Heart right ventricle (tissue), 16 donors: ENCODE results near the gene SLC35F3. TPM values are rescaled to one million over a fixed set of nuclear protein-coding genes. Genes with fewer than 3 reads are reported as not detected.

Source experiments
- ATAC-seq, 8 donors: fragments of 200-7000 bp; cut with Tn5 transposase; one replicate each; pipeline ENCODE4 v1.9.1; 2020; ENCODE audit warnings: mild to moderate bottlenecking in 8 of 8, moderate library complexity in 8 of 8, moderate number of reproducible peaks in 1 of 8
- DNase-seq, 2 donors: peaks; one replicate each; pipeline ENCODE4 v3.0.0-alpha.2; 2020
- H3K27ac ChIP-seq, 10 donors: fragments of 200-600 bp; sonication (generic) in 2 of 10; one replicate each; pipeline versions ENCODE4 v1.5.0 to v1.8.0; 2020 to 2022; ENCODE audit warnings: mild to moderate bottlenecking in 3 of 10
- H3K27me3 ChIP-seq, 7 donors: fragments of 200-600 bp; one replicate each; pipeline ENCODE4 v1.8.0; 2021 to 2022; ENCODE audit warnings: mild to moderate bottlenecking in 2 of 7
- H3K36me3 ChIP-seq, 9 donors: fragments of 200-600 bp; sonication (generic) in 1 of 9; one replicate each; pipeline versions ENCODE4 v1.5.0 to v1.8.0; 2020 to 2022; ENCODE audit warnings: mild to moderate bottlenecking in 2 of 9
- H3K4me1 ChIP-seq, 9 donors: fragments of 200-600 bp; sonication (generic) in 1 of 9; one replicate each; pipeline versions ENCODE4 v1.5.0 to v1.8.0; 2020 to 2022; ENCODE audit warnings: mild to moderate bottlenecking in 4 of 9
- H3K4me3 ChIP-seq, 10 donors: fragments of 200-600 bp; sonication (generic) in 2 of 10; one replicate each; pipeline versions ENCODE4 v1.5.0 to v1.8.0; 2020 to 2022; ENCODE audit warnings: mild to moderate bottlenecking in 7 of 10, moderate library complexity in 2 of 10
- H3K9me3 ChIP-seq, 11 donors: fragments of 200-600 bp in 10 of 11; sonication (generic) in 2 of 11; one replicate each; pipeline versions ENCODE4 v1.5.0 to v1.8.0; 2013 to 2022; ENCODE audit warnings: mild to moderate bottlenecking in 2 of 11, control low read depth in 1 of 11, moderate library complexity in 1 of 11
- WGBS, 2 donors: extraction: QIAGEN DNeasy Blood & Tissue Kit; methylation state at CpG; one replicate each; pipeline ENCODE4 v1.1.7; 2013; ENCODE audit warnings: inconsistent platforms in 1 of 2; 5-methylcytosine and 5-hydroxymethylcytosine counted together
- intact Hi-C, 10 donors: fragments of 100-400 bp; cut with DNase I; formaldehyde crosslinking; loops; one replicate each; pipeline versions ENCODE4 v1.11.1 to v1.14.2; 2022
- polyA plus RNA-seq, 2 donors: library from polyadenylated mRNA; stranded (reverse); fragments of 200-250 nt; gene quantifications; one replicate each; pipeline ENCODE4 v1.2.3, GENCODE V29; 2013
- total RNA-seq, 10 donors: library from RNA; stranded (reverse); fragmentation: NEBNext Ultra II Directional in 3 of 10; extraction: Animal tissue kit (Norgen Biotek cat#: 25700) in 3 of 10; gene quantifications; one replicate each; pipeline versions ENCODE4 v1.2.1 to v1.2.4, GENCODE V29; 2021 to 2023
- TF ChIP-seq, protein P1 (sequence below), 9 donors: fragments of 200-600 bp; sonication (generic) in 2 of 9; IDR thresholded peaks; one replicate each; pipeline versions ENCODE4 v1.5.0 to v1.8.0; 2021 to 2022; ENCODE audit warnings: antibody characterized with exemption in 9 of 9, mild to moderate bottlenecking in 5 of 9, moderate library complexity in 1 of 9
- donor health status: Arrhythmogenic right ventricular cardiomyopathy.
- donor health status: ischemic (EF 13 %, LVEDD 7.1; RV severe dilation, severe dysfunction).
- donor health status: healthy with polysubstance abuse.
- donor health status: DM: no; HTN: yes; CAD: no.
- donor health status: DM: no; HTN: no; CAD: no.
- donor health status: ischemic (EF 25% LVEDD 6.9; RV normal size, moderate dysfunction).
- donor health status: ischemic (EF 25% LVEDD 5.7; RV mildly dilated, moderate dysfunction).
- donor health status: healthy.
- donor health status: DM: yes; HTN: yes; CAD: no.
- donor health status: Ischemic cardiomyopathy.
- donor health status: ischemic (EF 35%, LVEDD 5.7; RV mildly dilated, moderate dysfunction).
- donor health status: nonischemic (EF 11% LVEDD 7.7; RV severe dilation, severe dysfunction).
- donor health status: DM: yes; HTN: yes; CAD: no.
- donor health status: PGD.
- donor health status: ischemic (EF 29% LVEDD 5.4; RV normal size, mild dysfunction).
- donor health status: nonischemic (EF 23%, LVEDD 6.1; RV moderate dilation, normal function).

The SLC35F3 gene
- total and polyA plus RNA-seq, 12 donors = 0.04 to 0.09 (median 0.09) TPM; not detected in 9

- 42 to 52% methylated on average over 6 of the region's 6 CpGs for WGBS, 2 donors
- Histone ChIP-seq H3K4me3 (no peak overlapping the region), H3K36me3 (no peaks in the 10 kb centered on the region), H3K27me3 (peaks cover 0 to 61% (median 39%) of the 10 kb centered on the region in 7 donors), H3K27ac (no peak overlapping the region), H3K4me1 (peaks cover 0 to 5% (median 0%) of the 10 kb centered on the region in 9 donors), H3K9me3 (no peaks in the 10 kb centered on the region)
- intact Hi-C loops = no loop called here
- TF ChIP-seq, protein P1, sequence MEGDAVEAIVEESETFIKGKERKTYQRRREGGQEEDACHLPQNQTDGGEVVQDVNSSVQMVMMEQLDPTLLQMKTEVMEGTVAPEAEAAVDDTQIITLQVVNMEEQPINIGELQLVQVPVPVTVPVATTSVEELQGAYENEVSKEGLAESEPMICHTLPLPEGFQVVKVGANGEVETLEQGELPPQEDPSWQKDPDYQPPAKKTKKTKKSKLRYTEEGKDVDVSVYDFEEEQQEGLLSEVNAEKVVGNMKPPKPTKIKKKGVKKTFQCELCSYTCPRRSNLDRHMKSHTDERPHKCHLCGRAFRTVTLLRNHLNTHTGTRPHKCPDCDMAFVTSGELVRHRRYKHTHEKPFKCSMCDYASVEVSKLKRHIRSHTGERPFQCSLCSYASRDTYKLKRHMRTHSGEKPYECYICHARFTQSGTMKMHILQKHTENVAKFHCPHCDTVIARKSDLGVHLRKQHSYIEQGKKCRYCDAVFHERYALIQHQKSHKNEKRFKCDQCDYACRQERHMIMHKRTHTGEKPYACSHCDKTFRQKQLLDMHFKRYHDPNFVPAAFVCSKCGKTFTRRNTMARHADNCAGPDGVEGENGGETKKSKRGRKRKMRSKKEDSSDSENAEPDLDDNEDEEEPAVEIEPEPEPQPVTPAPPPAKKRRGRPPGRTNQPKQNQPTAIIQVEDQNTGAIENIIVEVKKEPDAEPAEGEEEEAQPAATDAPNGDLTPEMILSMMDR (IDR thresholded peaks at IDR 0.05) = no peak
- no peak for ATAC-seq
- no peak for DNase-seq
Measured at GRCh38 chr1:234234199-234234598, 329.7 kb downstream of the SLC35F3 start.

DNA sequence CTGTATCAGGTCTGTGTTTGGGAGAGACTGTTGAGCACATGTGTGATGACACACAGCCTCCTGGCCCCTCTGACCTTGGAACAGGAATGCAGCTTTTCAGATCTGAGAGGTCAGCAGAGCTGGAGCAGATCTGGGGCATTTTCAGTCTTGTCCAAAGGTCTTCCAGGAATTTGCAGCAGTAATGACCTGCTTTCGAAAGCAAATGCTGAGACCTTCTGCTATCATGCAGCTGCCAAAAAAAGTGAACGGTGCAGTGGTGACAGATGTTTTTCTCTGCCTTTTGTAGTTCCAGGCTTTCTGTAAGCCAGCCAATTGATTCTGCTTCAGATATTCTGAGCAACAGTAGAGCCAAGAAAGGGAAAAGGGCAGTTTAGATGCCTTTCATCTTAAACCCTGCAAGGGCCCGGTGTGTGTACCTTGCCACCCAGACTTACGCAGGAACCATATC lies 331.0 kb downstream of the SLC35F3 start:
- no peak for DNase-seq

DNA sequence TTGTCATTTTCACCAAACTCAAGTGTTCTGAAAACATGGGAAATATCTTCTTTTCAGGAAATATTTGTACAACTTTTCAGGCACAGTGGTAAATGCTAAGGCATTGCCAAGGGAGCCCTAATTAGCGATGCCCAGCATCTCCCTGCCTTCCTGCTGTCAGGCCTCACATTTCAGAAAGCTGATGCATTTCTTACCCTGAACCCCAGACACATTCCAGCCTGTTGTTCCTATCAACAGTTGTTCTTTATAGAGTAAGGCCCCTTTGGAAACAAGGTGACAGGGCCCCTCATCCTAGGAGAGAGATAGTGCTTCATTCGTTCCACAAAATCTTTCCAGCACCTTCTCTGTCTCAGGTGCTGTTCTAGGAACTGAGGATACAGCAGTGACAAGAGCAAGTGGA lies 332.9 kb downstream of the SLC35F3 start:
- DNase-seq = no peak
- WGBS, 2 donors = 62 to 65% methylated on average over 2 of the region's 2 CpGs
- no peak overlapping the region for H3K4me3 ChIP-seq
- intact Hi-C loops = no loop called here
- H3K27me3 ChIP-seq = peaks cover 0 to 30% (median 14%) of the 10 kb centered on the region in 7 donors
- no peak for ATAC-seq
- peaks cover 0 to 4% (median 0%) of the 10 kb centered on the region in 9 donors for H3K4me1 ChIP-seq
- H3K27ac ChIP-seq = no peak overlapping the region
- no peaks in the 10 kb centered on the region for H3K36me3 ChIP-seq
- H3K9me3 ChIP-seq = peaks cover 0 to 3% (median 0%) of the 10 kb centered on the region in 11 donors
- TF ChIP-seq, protein P1 (IDR thresholded peaks at IDR 0.05) = no peak

More for the DNA sequence above, 331.0 kb downstream of the SLC35F3 start:
- TF ChIP-seq, protein P1 (IDR thresholded peaks at IDR 0.05) = no peak
- peaks cover 0 to 5% (median 0%) of the 10 kb centered on the region in 9 donors for H3K4me1 ChIP-seq
- peaks cover 0 to 49% (median 29%) of the 10 kb centered on the region in 7 donors for H3K27me3 ChIP-seq
- no peak overlapping the region for H3K27ac ChIP-seq
- no peak overlapping the region for H3K4me3 ChIP-seq
- ATAC-seq = no peak
- H3K9me3 ChIP-seq = no peaks in the 10 kb centered on the region
- intact Hi-C loops = no loop called here
- no peaks in the 10 kb centered on the region for H3K36me3 ChIP-seq
- 31 to 39% methylated on average over 4 of the region's 4 CpGs for WGBS, 2 donors

- H3K4me1 ChIP-seq = peaks cover 0 to 4% (median 0%) of the 10 kb centered on the region in 9 donors
- H3K4me3 ChIP-seq = no peak overlapping the region
- no peak for DNase-seq
- TF ChIP-seq, protein P1 (IDR thresholded peaks at IDR 0.05) = no peak
- H3K36me3 ChIP-seq = no peaks in the 10 kb centered on the region
- intact Hi-C loops = no loop called here
- WGBS, 2 donors = 57 to 71% methylated on average over 1 of the region's 1 CpG
- no peak for ATAC-seq
- H3K27me3 ChIP-seq = peaks cover 0 to 30% (median 10%) of the 10 kb centered on the region in 7 donors
- H3K27ac ChIP-seq = no peak overlapping the region
- H3K9me3 ChIP-seq = peaks cover 0 to 3% (median 0%) of the 10 kb centered on the region in 11 donors
Measured at GRCh38 chr1:234238060-234238459, 333.6 kb downstream of the SLC35F3 start.
